ENCODE results near the gene HABP2.

DNA sequence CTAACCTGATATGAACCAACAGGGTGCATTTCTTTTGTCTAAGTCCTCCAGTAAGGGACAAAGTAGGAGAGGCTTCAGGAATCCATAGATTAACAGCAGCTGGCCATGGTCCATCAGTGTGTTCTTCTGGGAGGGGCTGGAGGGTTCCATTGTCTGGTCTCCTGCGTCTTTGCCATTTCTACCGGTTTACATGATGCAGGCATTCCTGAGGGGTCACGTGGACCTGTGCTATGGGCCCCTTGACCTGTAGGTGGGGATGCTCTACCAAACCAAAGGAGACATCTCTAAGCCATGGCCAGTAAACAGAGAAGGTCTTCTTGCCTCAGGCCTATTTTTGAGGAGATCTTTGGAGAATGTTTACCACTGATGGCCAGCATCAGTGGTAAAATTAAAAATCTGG lies 28.7 kb upstream of the HABP2 start:
- TF ChIP-seq, protein P1, sequence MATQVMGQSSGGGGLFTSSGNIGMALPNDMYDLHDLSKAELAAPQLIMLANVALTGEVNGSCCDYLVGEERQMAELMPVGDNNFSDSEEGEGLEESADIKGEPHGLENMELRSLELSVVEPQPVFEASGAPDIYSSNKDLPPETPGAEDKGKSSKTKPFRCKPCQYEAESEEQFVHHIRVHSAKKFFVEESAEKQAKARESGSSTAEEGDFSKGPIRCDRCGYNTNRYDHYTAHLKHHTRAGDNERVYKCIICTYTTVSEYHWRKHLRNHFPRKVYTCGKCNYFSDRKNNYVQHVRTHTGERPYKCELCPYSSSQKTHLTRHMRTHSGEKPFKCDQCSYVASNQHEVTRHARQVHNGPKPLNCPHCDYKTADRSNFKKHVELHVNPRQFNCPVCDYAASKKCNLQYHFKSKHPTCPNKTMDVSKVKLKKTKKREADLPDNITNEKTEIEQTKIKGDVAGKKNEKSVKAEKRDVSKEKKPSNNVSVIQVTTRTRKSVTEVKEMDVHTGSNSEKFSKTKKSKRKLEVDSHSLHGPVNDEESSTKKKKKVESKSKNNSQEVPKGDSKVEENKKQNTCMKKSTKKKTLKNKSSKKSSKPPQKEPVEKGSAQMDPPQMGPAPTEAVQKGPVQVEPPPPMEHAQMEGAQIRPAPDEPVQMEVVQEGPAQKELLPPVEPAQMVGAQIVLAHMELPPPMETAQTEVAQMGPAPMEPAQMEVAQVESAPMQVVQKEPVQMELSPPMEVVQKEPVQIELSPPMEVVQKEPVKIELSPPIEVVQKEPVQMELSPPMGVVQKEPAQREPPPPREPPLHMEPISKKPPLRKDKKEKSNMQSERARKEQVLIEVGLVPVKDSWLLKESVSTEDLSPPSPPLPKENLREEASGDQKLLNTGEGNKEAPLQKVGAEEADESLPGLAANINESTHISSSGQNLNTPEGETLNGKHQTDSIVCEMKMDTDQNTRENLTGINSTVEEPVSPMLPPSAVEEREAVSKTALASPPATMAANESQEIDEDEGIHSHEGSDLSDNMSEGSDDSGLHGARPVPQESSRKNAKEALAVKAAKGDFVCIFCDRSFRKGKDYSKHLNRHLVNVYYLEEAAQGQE (IDR thresholded peaks at IDR 0.05; ENCODE audit: borderline replicate concordance), result no peak
- TF ChIP-seq EZH2 (IDR thresholded peaks at IDR 0.05; ENCODE audit: borderline replicate concordance, insufficient read depth, low read length, poor library complexity, severe bottlenecking), result no peak
- TF ChIP-seq, protein P2, sequence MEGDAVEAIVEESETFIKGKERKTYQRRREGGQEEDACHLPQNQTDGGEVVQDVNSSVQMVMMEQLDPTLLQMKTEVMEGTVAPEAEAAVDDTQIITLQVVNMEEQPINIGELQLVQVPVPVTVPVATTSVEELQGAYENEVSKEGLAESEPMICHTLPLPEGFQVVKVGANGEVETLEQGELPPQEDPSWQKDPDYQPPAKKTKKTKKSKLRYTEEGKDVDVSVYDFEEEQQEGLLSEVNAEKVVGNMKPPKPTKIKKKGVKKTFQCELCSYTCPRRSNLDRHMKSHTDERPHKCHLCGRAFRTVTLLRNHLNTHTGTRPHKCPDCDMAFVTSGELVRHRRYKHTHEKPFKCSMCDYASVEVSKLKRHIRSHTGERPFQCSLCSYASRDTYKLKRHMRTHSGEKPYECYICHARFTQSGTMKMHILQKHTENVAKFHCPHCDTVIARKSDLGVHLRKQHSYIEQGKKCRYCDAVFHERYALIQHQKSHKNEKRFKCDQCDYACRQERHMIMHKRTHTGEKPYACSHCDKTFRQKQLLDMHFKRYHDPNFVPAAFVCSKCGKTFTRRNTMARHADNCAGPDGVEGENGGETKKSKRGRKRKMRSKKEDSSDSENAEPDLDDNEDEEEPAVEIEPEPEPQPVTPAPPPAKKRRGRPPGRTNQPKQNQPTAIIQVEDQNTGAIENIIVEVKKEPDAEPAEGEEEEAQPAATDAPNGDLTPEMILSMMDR (IDR thresholded peaks at IDR 0.05; ENCODE audit: poor library complexity, severe bottlenecking), result no peak
- no peak for TF ChIP-seq TAF1 (IDR thresholded peaks at IDR 0.05; ENCODE audit: low read depth)
- no peak for TF ChIP-seq EP300 (conservative IDR thresholded peaks at IDR 0.05; ENCODE audit: poor library complexity, severe bottlenecking)
- no peak for TF ChIP-seq POLR2AphosphoS5 (IDR thresholded peaks at IDR 0.05)
- no peak for TF ChIP-seq RAD21 (conservative IDR thresholded peaks at IDR 0.05)
- no peak for TF ChIP-seq MXI1 (conservative IDR thresholded peaks at IDR 0.05; ENCODE audit: poor library complexity, severe bottlenecking)
